SH-SY5Y (cell line): ENCODE results near the gene CNPPD1.

Experiments
- GATA2 ChIP-seq: IDR thresholded peaks from 2 replicates; pipeline ENCODE4 v1.6.1; 2011; ENCODE audit warnings: mild to moderate bottlenecking, low read depth, low read length
- GATA3 ChIP-seq: IDR thresholded peaks from 2 replicates; pipeline ENCODE4 v1.6.1; 2011; ENCODE audit warnings: low read depth, mild to moderate bottlenecking, low read length, moderate library complexity

DNA sequence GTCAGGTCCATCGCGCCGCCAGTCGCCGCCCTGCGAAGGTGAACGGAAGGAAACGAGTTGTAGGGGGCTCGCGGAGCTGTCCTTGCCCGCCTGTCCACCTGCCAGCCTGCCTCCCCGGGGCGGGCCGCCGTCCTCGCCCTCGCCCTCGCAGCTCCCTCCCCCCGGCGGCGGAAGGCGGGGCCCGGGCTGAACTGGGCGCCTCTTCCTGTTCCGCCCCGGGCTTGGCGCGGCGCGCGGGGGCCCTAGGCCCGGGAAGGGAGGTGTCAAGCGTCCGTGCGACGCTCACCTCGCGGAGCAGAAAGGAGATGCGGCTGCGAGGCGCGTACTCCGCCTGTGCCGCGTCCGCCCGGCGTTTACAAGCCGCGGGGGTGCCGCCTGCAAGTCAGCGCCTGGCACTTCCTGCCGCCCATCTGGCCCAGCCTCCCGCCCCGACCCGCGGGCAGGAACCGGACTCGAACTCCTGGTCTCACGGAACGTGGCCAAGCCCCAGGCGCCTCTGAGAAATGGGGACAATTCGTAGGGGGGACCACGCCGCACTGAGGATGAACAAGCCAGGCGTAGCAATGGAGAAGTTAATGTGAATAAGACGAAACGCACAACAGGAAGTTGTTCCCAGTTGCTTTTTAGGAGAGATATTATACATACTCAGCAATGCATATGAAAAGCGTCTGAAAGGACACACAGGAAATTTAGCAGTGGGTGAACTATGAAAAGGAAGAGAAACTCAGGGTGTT, at the start of gene CNPPD1:
- no peak for TF ChIP-seq GATA2
- TF ChIP-seq GATA3 = no peak
